SK-N-SH treated with all-trans-retinoic acid at 6 μM for 48 hours (cell line): ENCODE results near the gene U2AF2.

Experiments used
- ATAC-seq: fragments of 200-7000 bp; cut with Tn5 transposase; 3 replicates; pipeline ENCODE4 v1.9.1; 2020; ENCODE audit warnings: mild to moderate bottlenecking, moderate library complexity
- ARNTL ChIP-seq: fragments of 450-650 bp; formaldehyde crosslinking; IDR thresholded peaks from 2 replicates; pipeline ENCODE4 v1.5.0; 2020; ENCODE audit warnings: low read depth, mild to moderate bottlenecking, moderate library complexity, borderline replicate concordance
- BACH2 ChIP-seq: fragments of 250-450 bp; sonication (Bioruptor Pico); IDR thresholded peaks from 2 replicates; pipeline ENCODE4 v1.9.0; 2021; ENCODE audit warnings: mild to moderate bottlenecking, borderline replicate concordance
- CREB5 ChIP-seq: fragments of 250-450 bp; sonication (Bioruptor Pico); IDR thresholded peaks from 2 replicates; pipeline ENCODE4 v1.5.1; 2020; ENCODE audit warnings: low read depth, mild to moderate bottlenecking, moderate library complexity
- CSDC2 ChIP-seq: fragments of 250-450 bp; sonication (Bioruptor Pico); IDR thresholded peaks from 2 replicates; pipeline ENCODE4 v1.5.0; 2020; ENCODE audit warnings: mild to moderate bottlenecking, moderate library complexity
- GLIS3 ChIP-seq: fragments of 250-450 bp; sonication (Bioruptor Pico); IDR thresholded peaks from 2 replicates; pipeline ENCODE4 v1.5.0; 2020; ENCODE audit warnings: mild to moderate bottlenecking, moderate library complexity
- ISL1 ChIP-seq: fragments of 250-450 bp; sonication (Bioruptor Pico); IDR thresholded peaks from 2 replicates; pipeline ENCODE4 v2.1.2; 2022; ENCODE audit warnings: mild to moderate bottlenecking, moderate library complexity
- OSR1 ChIP-seq: fragments of 250-450 bp; sonication (Bioruptor Pico); IDR thresholded peaks from 2 replicates; pipeline ENCODE4 v1.8.0; 2022; ENCODE audit warnings: moderate library complexity, mild to moderate bottlenecking, inconsistent platforms
- PATZ1 ChIP-seq: fragments of 250-450 bp; sonication (Bioruptor Pico); IDR thresholded peaks from 2 replicates; pipeline ENCODE4 v1.8.0; 2020; ENCODE audit warnings: mild to moderate bottlenecking, moderate library complexity, borderline replicate concordance
- POU6F1 ChIP-seq: fragments of 250-450 bp; sonication (Bioruptor Pico); IDR thresholded peaks from 2 replicates; pipeline ENCODE4 v1.8.0; 2021; ENCODE audit warnings: low read depth, mild to moderate bottlenecking, moderate library complexity, borderline replicate concordance
- PPARA ChIP-seq: fragments of 250-450 bp; sonication (Bioruptor Pico); IDR thresholded peaks from 2 replicates; pipeline ENCODE4 v1.5.0; 2020; ENCODE audit warnings: mild to moderate bottlenecking, borderline replicate concordance
- SNAI2 ChIP-seq: fragments of 250-450 bp; sonication (Bioruptor Pico); IDR thresholded peaks from 2 replicates; pipeline ENCODE4 v1.5.0; 2020; ENCODE audit warnings: mild to moderate bottlenecking, moderate library complexity
- TCF4 ChIP-seq: fragments of 250-450 bp; sonication (Bioruptor Pico); IDR thresholded peaks from 2 replicates; pipeline ENCODE4 v1.8.0; 2021; ENCODE audit warnings: mild to moderate bottlenecking, moderate library complexity, borderline replicate concordance
- TOX ChIP-seq: fragments of 250-450 bp; sonication (Bioruptor Pico); IDR thresholded peaks from 2 replicates; pipeline ENCODE4 v1.8.0; 2021; ENCODE audit warnings: mild to moderate bottlenecking, moderate library complexity, borderline replicate concordance
- TSHZ2 ChIP-seq: fragments of 250-450 bp; sonication (Bioruptor Pico); IDR thresholded peaks from 2 replicates; pipeline ENCODE4 v1.5.0; 2020; ENCODE audit warnings: mild to moderate bottlenecking, moderate library complexity
- ZC3H10 ChIP-seq: fragments of 250-450 bp; sonication (Bioruptor Pico); IDR thresholded peaks from 2 replicates; pipeline ENCODE4 v1.5.1; 2021; ENCODE audit warnings: mild to moderate bottlenecking, moderate library complexity
- ZFP3 ChIP-seq: fragments of 250-450 bp; sonication (Bioruptor Pico); IDR thresholded peaks from 2 replicates; pipeline ENCODE4 v1.5.0; 2020; ENCODE audit warnings: mild to moderate bottlenecking, moderate library complexity
- ZFP30 ChIP-seq: fragments of 450-650 bp; formaldehyde crosslinking; IDR thresholded peaks from 2 replicates; pipeline ENCODE4 v1.5.0; 2022; ENCODE audit warnings: mild to moderate bottlenecking, moderate library complexity
- ZNF565 ChIP-seq: fragments of 450-650 bp; formaldehyde crosslinking; conservative IDR thresholded peaks from 2 replicates; pipeline ENCODE4 v1.5.0; 2020; ENCODE audit warnings: low read depth, mild to moderate bottlenecking, moderate library complexity
- ZNF70 ChIP-seq: fragments of 450-650 bp; formaldehyde crosslinking; IDR thresholded peaks from 2 replicates; pipeline ENCODE4 v1.5.0; 2020; ENCODE audit warnings: mild to moderate bottlenecking, moderate library complexity
- ZNF8 ChIP-seq: fragments of 450-650 bp; formaldehyde crosslinking; IDR thresholded peaks from 2 replicates; pipeline ENCODE4 v1.5.0; 2020; ENCODE audit warnings: mild to moderate bottlenecking, moderate library complexity

U2AF2 gene

DNA sequence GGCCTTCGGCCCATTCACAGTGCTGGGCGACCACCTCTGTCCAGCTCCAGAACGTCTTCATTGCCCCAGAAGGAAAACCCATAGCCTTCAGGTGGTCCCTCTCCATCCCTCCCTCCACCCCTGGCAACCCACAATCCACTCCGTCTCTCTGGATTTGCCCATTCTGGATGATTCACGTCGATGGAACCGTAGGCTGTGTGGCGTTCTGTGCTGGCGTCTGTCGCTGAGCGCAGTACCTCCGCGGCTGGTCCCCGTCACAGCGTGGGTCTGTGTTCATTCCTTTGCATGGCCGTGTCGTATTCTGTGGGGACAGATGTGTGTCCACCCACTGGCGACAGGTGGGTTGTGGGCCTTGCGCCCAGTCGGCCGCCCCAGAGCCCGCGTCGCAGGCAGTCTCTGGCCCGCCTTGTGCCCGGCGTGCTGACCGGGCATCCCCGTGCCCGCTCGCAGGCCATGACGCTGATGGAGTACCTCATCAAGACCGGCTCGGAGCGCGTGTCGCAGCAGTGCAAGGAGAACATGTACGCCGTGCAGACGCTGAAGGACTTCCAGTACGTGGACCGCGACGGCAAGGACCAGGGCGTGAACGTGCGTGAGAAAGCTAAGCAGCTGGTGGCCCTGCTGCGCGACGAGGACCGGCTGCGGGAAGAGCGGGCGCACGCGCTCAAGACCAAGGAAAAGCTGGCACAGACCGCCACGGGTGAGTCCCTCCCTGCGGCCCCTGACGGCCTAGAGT, 30.3 kb downstream of the U2AF2 start:
- TF ChIP-seq TSHZ2 (no peak), PPARA (CRISPR knock-in tag) (no peak), POU6F1 (no peak), TCF4 (CRISPR knock-in tag) (no peak), ZNF565 (no peak), ZNF70 (CRISPR knock-in tag) (no peak), CSDC2 (no peak), TOX (CRISPR knock-in tag) (no peak), SNAI2 (CRISPR knock-in tag) (no peak)
- no peak for ATAC-seq

DNA sequence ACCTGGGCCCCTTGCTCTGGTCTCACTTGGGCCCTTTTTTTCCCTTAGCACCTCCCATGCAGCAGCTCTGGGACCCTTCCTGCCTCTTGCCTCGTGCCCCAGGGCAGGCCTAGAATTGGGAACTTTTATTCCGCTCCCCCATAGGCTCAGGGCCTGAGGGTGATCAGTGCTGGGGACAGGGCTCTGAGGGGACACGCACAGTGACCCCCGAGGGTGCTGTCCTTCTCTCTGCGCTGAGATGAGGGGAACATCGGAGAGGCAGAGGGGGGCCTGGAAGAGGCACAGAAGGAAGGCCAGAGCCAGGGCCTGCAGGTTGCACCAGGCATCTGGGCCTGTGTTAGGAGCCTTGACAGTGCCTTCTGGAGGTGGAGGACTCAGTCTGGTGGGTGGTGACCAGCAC, 30.9 kb downstream of the U2AF2 start:
- no peak for TF ChIP-seq TSHZ2
- no peak for TF ChIP-seq GLIS3 (CRISPR knock-in tag)
- TF ChIP-seq ZFP3 (CRISPR knock-in tag), result no peak
- no peak for TF ChIP-seq ZNF565
- no peak for TF ChIP-seq ISL1 (CRISPR knock-in tag)
- no peak for TF ChIP-seq PATZ1
- no peak for TF ChIP-seq CREB5 (CRISPR knock-in tag)
- TF ChIP-seq BACH2 (CRISPR knock-in tag), result no peak
- no peak for TF ChIP-seq ZNF70 (CRISPR knock-in tag)
- TF ChIP-seq OSR1 (CRISPR knock-in tag), result no peak
- no peak for TF ChIP-seq ZC3H10 (CRISPR knock-in tag)
- TF ChIP-seq ZFP30 (CRISPR knock-in tag), result no peak
- TF ChIP-seq PPARA (CRISPR knock-in tag), result no peak
- TF ChIP-seq TOX (CRISPR knock-in tag), result no peak
- no peak for ATAC-seq

DNA sequence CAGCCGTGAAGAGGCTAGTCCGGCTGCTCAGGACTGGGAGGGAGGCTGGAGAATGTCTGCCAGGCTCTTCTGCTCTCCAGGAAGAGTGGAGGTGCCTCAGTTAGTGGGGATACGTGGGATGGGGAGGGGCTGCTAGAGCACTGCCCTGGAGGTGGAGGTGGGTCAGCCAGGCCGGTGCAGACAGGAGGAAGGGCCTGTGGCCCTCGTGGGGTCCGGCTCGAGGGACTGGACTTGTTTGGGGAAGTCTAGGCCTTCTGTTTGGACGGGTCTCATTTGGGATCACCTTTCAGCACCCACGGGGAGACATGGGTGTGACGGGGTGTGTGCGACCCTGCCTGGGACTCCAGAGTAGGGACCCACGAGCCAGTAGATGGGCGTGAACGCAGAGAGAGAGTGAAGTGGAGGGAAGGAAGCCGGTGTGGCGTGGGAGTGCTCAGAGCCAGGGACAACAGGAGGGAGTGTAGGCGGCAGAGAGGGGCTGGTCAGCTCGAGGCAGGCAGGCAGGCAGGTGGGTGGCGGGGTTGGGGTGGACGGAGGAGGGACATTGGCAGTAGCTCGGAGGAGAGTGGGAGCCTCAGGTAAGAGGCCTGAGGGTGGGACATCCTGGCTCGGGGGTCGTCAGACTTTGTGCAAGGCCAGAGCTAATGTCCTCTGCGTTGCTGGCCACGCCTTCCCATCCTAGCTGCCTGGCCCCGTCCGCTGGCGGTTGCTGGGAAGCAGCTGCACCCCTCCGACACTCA, 31.6 kb downstream of the U2AF2 start:
- TF ChIP-seq ARNTL (CRISPR knock-in tag) (no peak), GLIS3 (CRISPR knock-in tag) (no peak), ZNF8 (CRISPR knock-in tag) (no peak)
- ATAC-seq, result no peak
